ENCODE results near the gene CPZ. TPM values are rescaled to one million over a fixed set of nuclear protein-coding genes. Genes with fewer than 3 reads are reported as not detected.

The CPZ gene
- total RNA-seq, 1 donor from 2014 or later = 3.5 TPM

DNA sequence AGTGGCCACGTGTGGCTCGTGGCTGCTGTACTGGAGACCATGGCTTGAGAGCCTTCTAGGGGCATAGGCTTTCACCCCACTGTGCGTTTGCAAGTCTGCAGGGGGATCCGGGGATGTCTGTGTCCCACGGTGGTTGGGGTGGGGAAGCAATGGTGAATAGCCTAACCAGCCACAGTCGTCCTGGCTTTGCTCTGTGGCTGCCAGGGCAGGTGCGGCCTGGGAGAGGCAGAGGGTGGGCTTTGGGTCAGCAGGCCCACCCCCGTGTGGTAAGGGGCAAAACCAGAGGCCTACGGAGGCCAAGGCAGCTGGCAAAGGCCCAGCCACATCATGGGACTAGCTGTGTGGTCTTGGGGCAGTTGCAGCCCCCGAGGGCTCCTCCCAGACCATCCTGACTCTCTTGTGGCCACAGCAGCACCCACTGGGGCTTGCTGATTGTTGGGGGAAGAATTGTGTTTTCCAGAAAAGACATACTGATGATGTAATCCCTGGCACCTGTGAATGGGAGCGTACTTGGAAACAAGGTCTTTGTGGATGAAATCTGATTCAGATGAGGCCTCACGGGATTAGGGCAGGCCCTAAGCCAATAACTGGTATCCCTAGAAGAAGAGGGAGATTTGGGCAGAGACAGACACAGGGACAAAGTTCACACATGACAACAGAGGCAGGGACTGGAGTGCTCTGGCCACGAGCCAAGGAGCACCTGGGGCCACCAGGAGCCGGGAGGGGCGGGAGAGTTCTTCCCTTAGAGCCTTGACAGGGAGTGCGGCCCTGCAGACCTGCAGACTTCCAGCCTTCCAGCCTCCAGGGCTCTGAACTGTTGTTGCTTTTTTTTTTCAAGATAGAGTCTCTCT lies 2.9 kb downstream of the CPZ start:
- Histone ChIP-seq H3K27ac (no peak overlapping the region), H3K9me3 (no peaks in the 10 kb centered on the region), H3K36me3 (no peaks in the 10 kb centered on the region), H3K4me3 (no peak overlapping the region), H3K27me3 (peaks cover 8% of the 10 kb centered on the region), H3K4me1 (peaks cover 0 to 3% of the 10 kb centered on the region in 2 donors)
- intact Hi-C loops (cut with DNase I) = no loop called here
- DNase-seq (ENCODE audit: low spot score in 2 of 2) = no peak
- TF ChIP-seq, protein P1, sequence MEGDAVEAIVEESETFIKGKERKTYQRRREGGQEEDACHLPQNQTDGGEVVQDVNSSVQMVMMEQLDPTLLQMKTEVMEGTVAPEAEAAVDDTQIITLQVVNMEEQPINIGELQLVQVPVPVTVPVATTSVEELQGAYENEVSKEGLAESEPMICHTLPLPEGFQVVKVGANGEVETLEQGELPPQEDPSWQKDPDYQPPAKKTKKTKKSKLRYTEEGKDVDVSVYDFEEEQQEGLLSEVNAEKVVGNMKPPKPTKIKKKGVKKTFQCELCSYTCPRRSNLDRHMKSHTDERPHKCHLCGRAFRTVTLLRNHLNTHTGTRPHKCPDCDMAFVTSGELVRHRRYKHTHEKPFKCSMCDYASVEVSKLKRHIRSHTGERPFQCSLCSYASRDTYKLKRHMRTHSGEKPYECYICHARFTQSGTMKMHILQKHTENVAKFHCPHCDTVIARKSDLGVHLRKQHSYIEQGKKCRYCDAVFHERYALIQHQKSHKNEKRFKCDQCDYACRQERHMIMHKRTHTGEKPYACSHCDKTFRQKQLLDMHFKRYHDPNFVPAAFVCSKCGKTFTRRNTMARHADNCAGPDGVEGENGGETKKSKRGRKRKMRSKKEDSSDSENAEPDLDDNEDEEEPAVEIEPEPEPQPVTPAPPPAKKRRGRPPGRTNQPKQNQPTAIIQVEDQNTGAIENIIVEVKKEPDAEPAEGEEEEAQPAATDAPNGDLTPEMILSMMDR (IDR thresholded peaks at IDR 0.05) = no peak

GRCh38 chr4:8596891-8597290 lies 4.3 kb downstream of the CPZ start:
- Histone ChIP-seq H3K27me3 (peaks cover 8% of the 10 kb centered on the region), H3K4me3 (no peak overlapping the region), H3K9me3 (no peaks in the 10 kb centered on the region), H3K4me1 (peaks cover 0 to 3% of the 10 kb centered on the region in 2 donors), H3K27ac (no peak overlapping the region), H3K36me3 (no peaks in the 10 kb centered on the region)
- no peak for DNase-seq (ENCODE audit: low spot score in 2 of 2)
- TF ChIP-seq, protein P1 (IDR thresholded peaks at IDR 0.05) = no peak
- intact Hi-C loops (cut with DNase I) = no loop called here

DNA sequence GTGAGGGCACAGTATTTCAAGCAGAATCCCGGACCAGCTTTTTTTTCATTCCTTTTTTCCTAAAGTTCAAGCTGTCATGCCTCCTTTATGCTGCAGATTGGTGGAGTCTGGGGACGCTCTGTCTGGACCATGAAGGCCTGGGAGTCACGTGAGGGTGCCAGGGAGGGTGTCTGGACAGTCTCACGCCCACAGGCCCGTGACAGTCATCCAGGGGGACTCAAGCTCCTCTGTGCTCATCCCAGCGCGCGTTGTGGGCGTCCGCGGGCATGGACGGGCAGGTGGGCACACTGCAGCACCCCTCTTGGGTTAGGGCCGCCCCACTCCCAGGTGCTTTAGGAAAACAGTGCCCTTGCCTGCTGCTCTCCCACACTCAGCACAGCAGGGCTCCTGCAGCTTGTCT lies 4.8 kb downstream of the CPZ start:
- Histone ChIP-seq H3K4me3 (no peak overlapping the region), H3K4me1 (peaks cover 0 to 3% of the 10 kb centered on the region in 2 donors), H3K36me3 (no peaks in the 10 kb centered on the region), H3K27me3 (peaks cover 8% of the 10 kb centered on the region), H3K27ac (no peak overlapping the region), H3K9me3 (no peaks in the 10 kb centered on the region)
- no peak for DNase-seq (ENCODE audit: low spot score in 2 of 2)
- TF ChIP-seq, protein P1 (IDR thresholded peaks at IDR 0.05) = no peak
- intact Hi-C loops (cut with DNase I) = no loop called here

GRCh38 chr4:8597791-8598190 lies 5.2 kb downstream of the CPZ start:
- intact Hi-C loops (cut with DNase I) = no loop called here
- no peaks in the 10 kb centered on the region for H3K9me3 ChIP-seq
- no peaks in the 10 kb centered on the region for H3K36me3 ChIP-seq
- H3K27me3 ChIP-seq = peaks cover 5% of the 10 kb centered on the region
- DNase-seq (ENCODE audit: low spot score in 2 of 2) = no peak
- no peak overlapping the region for H3K4me3 ChIP-seq
- peaks cover 0 to 3% of the 10 kb centered on the region in 2 donors for H3K4me1 ChIP-seq
- TF ChIP-seq, protein P1 (IDR thresholded peaks at IDR 0.05) = no peak
- no peak overlapping the region for H3K27ac ChIP-seq

- no peak for DNase-seq (ENCODE audit: low spot score in 2 of 2)
- H3K27me3 ChIP-seq = no peaks in the 10 kb centered on the region
- no peaks in the 10 kb centered on the region for H3K9me3 ChIP-seq
- H3K4me3 ChIP-seq = no peak overlapping the region
- TF ChIP-seq, protein P1 (IDR thresholded peaks at IDR 0.05) = no peak
- intact Hi-C loops (cut with DNase I) = no loop called here
- H3K27ac ChIP-seq = no peak overlapping the region
- no peaks in the 10 kb centered on the region for H3K4me1 ChIP-seq
- H3K36me3 ChIP-seq = no peaks in the 10 kb centered on the region
Measured at GRCh38 chr4:8598391-8599090, 6.0 kb downstream of the CPZ start.

Data from ascending aorta (tissue), 2 donors.